ENCODE measurements around the gene MRPL42. TPM values are rescaled to one million over a fixed set of nuclear protein-coding genes. Genes with fewer than 3 reads are reported as not detected.

MRPL42 gene
- total and polyA plus RNA-seq, 2 experiments from 2014 or later: 195 to 269 TPM

Small RNAs within 50 kb of the gene (small RNA-seq; reads per million reads assigned to genes)
- gene RF00019 (ENCODE audit: low replicate concordance): not detected

Other genes with a start within 250 kb of the MRPL42 start
- 67.2 and 69.7 TPM in 2 replicates for gene NUDT4, start 89.6 kb upstream of the MRPL42 start, total RNA-seq (2014; rRNA removed; shearing (Covaris generic))
- gene NUDT4, start 89.6 kb upstream of the MRPL42 start, polyA plus RNA-seq (2016; fragmentation: Nextera tagmentation; extraction: Ambion mirVana): 29.5 and 32.3 TPM in 2 replicates
- 134 and 154 TPM in 2 replicates for gene UBE2N, start 25.6 kb upstream of the MRPL42 start, total RNA-seq (2014; rRNA removed; shearing (Covaris generic))
- 328 and 385 TPM in 2 replicates for gene UBE2N, start 25.6 kb upstream of the MRPL42 start, polyA plus RNA-seq (2016; fragmentation: Nextera tagmentation; extraction: Ambion mirVana)
- gene SOCS2, start 105.2 kb downstream of the MRPL42 start, total RNA-seq (2014; rRNA removed; shearing (Covaris generic)): 20.0 and 32.4 TPM in 2 replicates
- gene SOCS2, start 105.2 kb downstream of the MRPL42 start, polyA plus RNA-seq (2016; fragmentation: Nextera tagmentation; extraction: Ambion mirVana): 15.5 and 16.1 TPM in 2 replicates
- gene CRADD, start 209.9 kb downstream of the MRPL42 start, total RNA-seq (2014; rRNA removed; shearing (Covaris generic)): 20.3 and 27.9 TPM in 2 replicates
- 3.8 and 6.3 TPM in 2 replicates for gene CRADD, start 209.9 kb downstream of the MRPL42 start, polyA plus RNA-seq (2016; fragmentation: Nextera tagmentation; extraction: Ambion mirVana)

Data from GM23338 (cell line).